Measurements from ENCODE around the gene UBTF.

UBTF gene

DNA sequence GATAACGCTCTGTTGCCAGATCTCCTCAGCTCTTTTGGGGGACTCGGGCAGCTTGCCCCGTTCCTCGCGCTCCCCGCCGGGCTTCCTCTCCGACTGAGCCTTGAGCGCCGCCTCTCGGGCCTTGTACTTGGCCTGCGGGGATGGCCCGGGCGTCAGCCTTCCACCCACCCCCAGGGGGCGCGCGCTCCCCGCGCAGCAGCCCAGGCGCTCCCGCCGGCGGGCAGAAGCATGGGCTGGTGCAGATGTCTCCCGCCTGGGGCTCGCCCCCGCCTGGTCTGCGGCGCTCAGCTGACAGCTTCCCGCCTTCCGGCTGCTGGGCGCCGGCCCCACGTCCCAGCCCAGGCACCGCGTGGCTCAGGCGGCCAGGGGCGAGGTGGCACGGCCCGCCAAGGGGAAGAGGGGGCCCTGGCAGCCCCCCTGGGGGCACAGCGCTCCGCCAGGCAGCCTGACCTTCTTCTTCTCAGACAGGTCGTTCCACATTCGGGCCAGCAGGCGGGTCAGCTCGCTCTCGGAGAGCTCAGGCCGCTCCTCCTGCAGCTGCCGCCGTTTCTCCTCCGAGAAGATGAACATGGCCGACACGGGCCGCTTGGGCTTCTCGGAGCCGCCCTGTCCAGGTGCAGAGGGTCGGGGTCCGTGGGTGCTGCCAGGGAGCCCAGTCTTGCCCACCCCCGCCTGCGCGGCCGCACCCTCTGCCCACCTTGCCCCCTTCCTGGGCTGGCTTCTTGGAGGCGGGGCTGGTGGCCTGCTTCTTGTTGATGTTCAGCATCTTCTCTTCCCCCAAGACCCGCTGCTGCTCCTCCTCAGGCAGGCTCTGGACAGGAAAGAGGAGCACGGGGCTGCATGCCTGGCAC, 8.9 kb downstream of the UBTF start (continued):
- TF ChIP-seq, protein P1, sequence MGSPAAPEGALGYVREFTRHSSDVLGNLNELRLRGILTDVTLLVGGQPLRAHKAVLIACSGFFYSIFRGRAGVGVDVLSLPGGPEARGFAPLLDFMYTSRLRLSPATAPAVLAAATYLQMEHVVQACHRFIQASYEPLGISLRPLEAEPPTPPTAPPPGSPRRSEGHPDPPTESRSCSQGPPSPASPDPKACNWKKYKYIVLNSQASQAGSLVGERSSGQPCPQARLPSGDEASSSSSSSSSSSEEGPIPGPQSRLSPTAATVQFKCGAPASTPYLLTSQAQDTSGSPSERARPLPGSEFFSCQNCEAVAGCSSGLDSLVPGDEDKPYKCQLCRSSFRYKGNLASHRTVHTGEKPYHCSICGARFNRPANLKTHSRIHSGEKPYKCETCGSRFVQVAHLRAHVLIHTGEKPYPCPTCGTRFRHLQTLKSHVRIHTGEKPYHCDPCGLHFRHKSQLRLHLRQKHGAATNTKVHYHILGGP (tag by site-specific recombination; IDR thresholded peaks at IDR 0.05) = no peak
- TF ChIP-seq, protein P2, sequence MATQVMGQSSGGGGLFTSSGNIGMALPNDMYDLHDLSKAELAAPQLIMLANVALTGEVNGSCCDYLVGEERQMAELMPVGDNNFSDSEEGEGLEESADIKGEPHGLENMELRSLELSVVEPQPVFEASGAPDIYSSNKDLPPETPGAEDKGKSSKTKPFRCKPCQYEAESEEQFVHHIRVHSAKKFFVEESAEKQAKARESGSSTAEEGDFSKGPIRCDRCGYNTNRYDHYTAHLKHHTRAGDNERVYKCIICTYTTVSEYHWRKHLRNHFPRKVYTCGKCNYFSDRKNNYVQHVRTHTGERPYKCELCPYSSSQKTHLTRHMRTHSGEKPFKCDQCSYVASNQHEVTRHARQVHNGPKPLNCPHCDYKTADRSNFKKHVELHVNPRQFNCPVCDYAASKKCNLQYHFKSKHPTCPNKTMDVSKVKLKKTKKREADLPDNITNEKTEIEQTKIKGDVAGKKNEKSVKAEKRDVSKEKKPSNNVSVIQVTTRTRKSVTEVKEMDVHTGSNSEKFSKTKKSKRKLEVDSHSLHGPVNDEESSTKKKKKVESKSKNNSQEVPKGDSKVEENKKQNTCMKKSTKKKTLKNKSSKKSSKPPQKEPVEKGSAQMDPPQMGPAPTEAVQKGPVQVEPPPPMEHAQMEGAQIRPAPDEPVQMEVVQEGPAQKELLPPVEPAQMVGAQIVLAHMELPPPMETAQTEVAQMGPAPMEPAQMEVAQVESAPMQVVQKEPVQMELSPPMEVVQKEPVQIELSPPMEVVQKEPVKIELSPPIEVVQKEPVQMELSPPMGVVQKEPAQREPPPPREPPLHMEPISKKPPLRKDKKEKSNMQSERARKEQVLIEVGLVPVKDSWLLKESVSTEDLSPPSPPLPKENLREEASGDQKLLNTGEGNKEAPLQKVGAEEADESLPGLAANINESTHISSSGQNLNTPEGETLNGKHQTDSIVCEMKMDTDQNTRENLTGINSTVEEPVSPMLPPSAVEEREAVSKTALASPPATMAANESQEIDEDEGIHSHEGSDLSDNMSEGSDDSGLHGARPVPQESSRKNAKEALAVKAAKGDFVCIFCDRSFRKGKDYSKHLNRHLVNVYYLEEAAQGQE (tag by site-specific recombination; IDR thresholded peaks at IDR 0.05) = no peak
- TF ChIP-seq, protein P3, sequence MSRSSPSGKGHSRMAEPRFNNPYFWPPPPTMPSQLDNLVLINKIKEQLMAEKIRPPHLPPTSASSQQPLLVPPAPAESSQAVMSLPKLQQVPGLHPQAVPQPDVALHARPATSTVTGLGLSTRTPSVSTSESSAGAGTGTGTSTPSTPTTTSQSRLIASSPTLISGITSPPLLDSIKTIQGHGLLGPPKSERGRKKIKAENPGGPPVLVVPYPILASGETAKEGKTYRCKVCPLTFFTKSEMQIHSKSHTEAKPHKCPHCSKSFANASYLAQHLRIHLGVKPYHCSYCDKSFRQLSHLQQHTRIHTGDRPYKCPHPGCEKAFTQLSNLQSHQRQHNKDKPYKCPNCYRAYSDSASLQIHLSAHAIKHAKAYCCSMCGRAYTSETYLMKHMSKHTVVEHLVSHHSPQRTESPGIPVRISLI (tag by site-specific recombination; IDR thresholded peaks at IDR 0.05) = no peak
- TF ChIP-seq WT1 (tag by site-specific recombination; IDR thresholded peaks at IDR 0.05) = no peak
- TF ChIP-seq, protein P4, sequence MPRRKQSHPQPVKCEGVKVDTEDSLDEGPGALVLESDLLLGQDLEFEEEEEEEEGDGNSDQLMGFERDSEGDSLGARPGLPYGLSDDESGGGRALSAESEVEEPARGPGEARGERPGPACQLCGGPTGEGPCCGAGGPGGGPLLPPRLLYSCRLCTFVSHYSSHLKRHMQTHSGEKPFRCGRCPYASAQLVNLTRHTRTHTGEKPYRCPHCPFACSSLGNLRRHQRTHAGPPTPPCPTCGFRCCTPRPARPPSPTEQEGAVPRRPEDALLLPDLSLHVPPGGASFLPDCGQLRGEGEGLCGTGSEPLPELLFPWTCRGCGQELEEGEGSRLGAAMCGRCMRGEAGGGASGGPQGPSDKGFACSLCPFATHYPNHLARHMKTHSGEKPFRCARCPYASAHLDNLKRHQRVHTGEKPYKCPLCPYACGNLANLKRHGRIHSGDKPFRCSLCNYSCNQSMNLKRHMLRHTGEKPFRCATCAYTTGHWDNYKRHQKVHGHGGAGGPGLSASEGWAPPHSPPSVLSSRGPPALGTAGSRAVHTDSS (tag by site-specific recombination; IDR thresholded peaks at IDR 0.05) = no peak
- TF ChIP-seq ZNF514 (tag by site-specific recombination; IDR thresholded peaks at IDR 0.05) = no peak
- peak; percentile 44 for TF ChIP-seq KLF9 (tag by site-specific recombination; IDR thresholded peaks at IDR 0.05; ENCODE audit: low read depth)
- no peak for TF ChIP-seq ZNF114 (tag by site-specific recombination; IDR thresholded peaks at IDR 0.05)
- no peak for TF ChIP-seq MEIS1 (CRISPR knock-in tag; IDR thresholded peaks at IDR 0.05; ENCODE audit: borderline replicate concordance)
- no peak for TF ChIP-seq ZNF138 (tag by site-specific recombination; IDR thresholded peaks at IDR 0.05; ENCODE audit: borderline replicate concordance)
- TF ChIP-seq, protein P5, sequence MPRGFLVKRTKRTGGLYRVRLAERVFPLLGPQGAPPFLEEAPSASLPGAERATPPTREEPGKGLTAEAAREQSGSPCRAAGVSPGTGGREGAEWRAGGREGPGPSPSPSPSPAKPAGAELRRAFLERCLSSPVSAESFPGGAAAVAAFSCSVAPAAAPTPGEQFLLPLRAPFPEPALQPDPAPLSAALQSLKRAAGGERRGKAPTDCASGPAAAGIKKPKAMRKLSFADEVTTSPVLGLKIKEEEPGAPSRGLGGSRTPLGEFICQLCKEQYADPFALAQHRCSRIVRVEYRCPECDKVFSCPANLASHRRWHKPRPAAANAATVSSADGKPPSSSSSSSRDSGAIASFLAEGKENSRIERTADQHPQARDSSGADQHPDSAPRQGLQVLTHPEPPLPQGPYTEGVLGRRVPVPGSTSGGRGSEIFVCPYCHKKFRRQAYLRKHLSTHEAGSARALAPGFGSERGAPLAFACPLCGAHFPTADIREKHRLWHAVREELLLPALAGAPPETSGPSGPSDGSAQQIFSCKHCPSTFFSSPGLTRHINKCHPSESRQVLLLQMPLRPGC (tag by site-specific recombination; IDR thresholded peaks at IDR 0.05) = no peak
- no peak for TF ChIP-seq ZNF510 (tag by site-specific recombination; IDR thresholded peaks at IDR 0.05; ENCODE audit: insufficient replicate concordance)
- no peak for TF ChIP-seq ZNF221 (tag by site-specific recombination; IDR thresholded peaks at IDR 0.05; ENCODE audit: borderline replicate concordance)
- TF ChIP-seq, protein P6, sequence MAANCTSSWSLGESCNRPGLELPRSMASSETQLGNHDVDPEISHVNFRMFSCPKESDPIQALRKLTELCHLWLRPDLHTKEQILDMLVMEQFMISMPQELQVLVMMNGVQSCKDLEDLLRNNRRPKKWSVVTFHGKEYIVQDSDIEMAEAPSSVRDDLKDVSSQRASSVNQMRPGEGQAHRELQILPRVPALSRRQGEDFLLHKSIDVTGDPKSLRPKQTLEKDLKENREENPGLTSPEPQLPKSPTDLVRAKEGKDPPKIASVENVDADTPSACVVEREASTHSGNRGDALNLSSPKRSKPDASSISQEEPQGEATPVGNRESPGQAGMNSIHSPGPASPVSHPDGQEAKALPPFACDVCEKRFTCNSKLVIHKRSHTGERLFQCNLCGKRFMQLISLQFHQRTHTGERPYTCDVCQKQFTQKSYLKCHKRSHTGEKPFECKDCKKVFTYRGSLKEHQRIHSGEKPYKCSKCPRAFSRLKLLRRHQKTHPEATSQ (tag by site-specific recombination; IDR thresholded peaks at IDR 0.05) = no peak
- TF ChIP-seq ZNF501 (tag by site-specific recombination; IDR thresholded peaks at IDR 0.05) = peak; percentile 29; the same call in 1 of the 2 replicates
- TF ChIP-seq ZNF174 (tag by site-specific recombination; IDR thresholded peaks at IDR 0.05) = no peak
- no peak for TF ChIP-seq ZNF292 (tag by site-specific recombination; IDR thresholded peaks at IDR 0.05; ENCODE audit: borderline replicate concordance, low read depth)
- no peak for TF ChIP-seq ZNF670 (tag by site-specific recombination; IDR thresholded peaks at IDR 0.05; ENCODE audit: low read depth)
- TF ChIP-seq, protein P7, sequence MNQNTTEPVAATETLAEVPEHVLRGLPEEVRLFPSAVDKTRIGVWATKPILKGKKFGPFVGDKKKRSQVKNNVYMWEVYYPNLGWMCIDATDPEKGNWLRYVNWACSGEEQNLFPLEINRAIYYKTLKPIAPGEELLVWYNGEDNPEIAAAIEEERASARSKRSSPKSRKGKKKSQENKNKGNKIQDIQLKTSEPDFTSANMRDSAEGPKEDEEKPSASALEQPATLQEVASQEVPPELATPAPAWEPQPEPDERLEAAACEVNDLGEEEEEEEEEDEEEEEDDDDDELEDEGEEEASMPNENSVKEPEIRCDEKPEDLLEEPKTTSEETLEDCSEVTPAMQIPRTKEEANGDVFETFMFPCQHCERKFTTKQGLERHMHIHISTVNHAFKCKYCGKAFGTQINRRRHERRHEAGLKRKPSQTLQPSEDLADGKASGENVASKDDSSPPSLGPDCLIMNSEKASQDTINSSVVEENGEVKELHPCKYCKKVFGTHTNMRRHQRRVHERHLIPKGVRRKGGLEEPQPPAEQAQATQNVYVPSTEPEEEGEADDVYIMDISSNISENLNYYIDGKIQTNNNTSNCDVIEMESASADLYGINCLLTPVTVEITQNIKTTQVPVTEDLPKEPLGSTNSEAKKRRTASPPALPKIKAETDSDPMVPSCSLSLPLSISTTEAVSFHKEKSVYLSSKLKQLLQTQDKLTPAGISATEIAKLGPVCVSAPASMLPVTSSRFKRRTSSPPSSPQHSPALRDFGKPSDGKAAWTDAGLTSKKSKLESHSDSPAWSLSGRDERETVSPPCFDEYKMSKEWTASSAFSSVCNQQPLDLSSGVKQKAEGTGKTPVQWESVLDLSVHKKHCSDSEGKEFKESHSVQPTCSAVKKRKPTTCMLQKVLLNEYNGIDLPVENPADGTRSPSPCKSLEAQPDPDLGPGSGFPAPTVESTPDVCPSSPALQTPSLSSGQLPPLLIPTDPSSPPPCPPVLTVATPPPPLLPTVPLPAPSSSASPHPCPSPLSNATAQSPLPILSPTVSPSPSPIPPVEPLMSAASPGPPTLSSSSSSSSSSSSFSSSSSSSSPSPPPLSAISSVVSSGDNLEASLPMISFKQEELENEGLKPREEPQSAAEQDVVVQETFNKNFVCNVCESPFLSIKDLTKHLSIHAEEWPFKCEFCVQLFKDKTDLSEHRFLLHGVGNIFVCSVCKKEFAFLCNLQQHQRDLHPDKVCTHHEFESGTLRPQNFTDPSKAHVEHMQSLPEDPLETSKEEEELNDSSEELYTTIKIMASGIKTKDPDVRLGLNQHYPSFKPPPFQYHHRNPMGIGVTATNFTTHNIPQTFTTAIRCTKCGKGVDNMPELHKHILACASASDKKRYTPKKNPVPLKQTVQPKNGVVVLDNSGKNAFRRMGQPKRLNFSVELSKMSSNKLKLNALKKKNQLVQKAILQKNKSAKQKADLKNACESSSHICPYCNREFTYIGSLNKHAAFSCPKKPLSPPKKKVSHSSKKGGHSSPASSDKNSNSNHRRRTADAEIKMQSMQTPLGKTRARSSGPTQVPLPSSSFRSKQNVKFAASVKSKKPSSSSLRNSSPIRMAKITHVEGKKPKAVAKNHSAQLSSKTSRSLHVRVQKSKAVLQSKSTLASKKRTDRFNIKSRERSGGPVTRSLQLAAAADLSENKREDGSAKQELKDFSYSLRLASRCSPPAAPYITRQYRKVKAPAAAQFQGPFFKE (tag by site-specific recombination; IDR thresholded peaks at IDR 0.05; ENCODE audit: borderline replicate concordance) = no peak
- TF ChIP-seq ZNF585B (tag by site-specific recombination; IDR thresholded peaks at IDR 0.05) = no peak
- TF ChIP-seq SP3 (tag by site-specific recombination; IDR thresholded peaks at IDR 0.05) = 0 out of 2 replicates have a peak, but pooled peaks have one; percentile 19

Data from HEK293 (cell line).